Brain microvascular endothelial cell (primary cell): ENCODE results near the gene LRP6.

Experiments used
- DNase-seq: peaks from one replicate; pipeline ENCODE4 v3.0.0-alpha.2; 2020
- H3K27ac ChIP-seq: fragments of 250-450 bp; sonication (Bioruptor Pico); 2 replicates; pipeline ENCODE4 v1.5.1; 2020; ENCODE audit warnings: mild to moderate bottlenecking, moderate library complexity
- H3K27me3 ChIP-seq: fragments of 250-450 bp; sonication (Bioruptor Pico); replicated peaks from 2 replicates; pipeline ENCODE4 v1.5.1; 2020; ENCODE audit warnings: mild to moderate bottlenecking
- H3K36me3 ChIP-seq: fragments of 250-450 bp; sonication (Bioruptor Pico); replicated peaks from 2 replicates; pipeline ENCODE4 v1.5.1; 2020; ENCODE audit warnings: mild to moderate bottlenecking
- H3K4me3 ChIP-seq: 2 replicates; pipeline ENCODE4 v1.5.1; 2011; ENCODE audit warnings: low read depth, mild to moderate bottlenecking, control low read depth, low read length, moderate library complexity
- in situ Hi-C: cut with HindIII; loops from 2 replicates; pipeline ENCODE4 v1.10.0; 2017; ENCODE audit warnings: low sequenced_read_pairs, low pct_ligation_motif_present
- TF ChIP-seq, protein P1 (sequence below): IDR thresholded peaks from 2 replicates; pipeline ENCODE4 v1.5.1; 2011; ENCODE audit warnings: low read depth, mild to moderate bottlenecking, moderate library complexity, low read length, control low read depth, inconsistent platforms; ENCODE audit errors: missing control alignments

LRP6 gene

DNA sequence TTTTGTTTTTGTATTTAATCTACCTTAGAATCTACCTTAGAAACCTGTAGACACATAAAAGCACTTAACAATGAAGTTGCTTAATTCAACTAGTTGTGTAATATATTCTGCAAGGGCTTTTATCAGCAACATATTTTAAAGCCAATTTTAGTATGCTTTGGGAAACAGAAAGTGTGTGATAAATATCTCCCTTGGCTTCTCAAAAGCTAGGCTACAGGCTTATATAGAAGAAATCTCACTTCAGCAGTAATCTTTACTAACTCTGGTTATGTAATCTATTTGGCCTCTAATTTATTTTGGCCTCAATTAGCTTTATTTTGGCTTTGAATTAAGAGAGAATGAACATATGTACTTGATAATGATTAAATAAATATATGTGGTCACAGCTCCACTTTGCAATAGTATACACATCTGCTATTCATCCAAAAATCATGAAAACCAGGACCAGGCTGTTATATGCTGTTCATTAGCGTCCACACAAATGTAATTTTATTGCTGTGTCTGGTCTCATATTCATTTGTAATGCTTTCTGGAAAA is 37.2 kb downstream of the LRP6 start:
- DNase-seq = no peak
- TF ChIP-seq, protein P1, sequence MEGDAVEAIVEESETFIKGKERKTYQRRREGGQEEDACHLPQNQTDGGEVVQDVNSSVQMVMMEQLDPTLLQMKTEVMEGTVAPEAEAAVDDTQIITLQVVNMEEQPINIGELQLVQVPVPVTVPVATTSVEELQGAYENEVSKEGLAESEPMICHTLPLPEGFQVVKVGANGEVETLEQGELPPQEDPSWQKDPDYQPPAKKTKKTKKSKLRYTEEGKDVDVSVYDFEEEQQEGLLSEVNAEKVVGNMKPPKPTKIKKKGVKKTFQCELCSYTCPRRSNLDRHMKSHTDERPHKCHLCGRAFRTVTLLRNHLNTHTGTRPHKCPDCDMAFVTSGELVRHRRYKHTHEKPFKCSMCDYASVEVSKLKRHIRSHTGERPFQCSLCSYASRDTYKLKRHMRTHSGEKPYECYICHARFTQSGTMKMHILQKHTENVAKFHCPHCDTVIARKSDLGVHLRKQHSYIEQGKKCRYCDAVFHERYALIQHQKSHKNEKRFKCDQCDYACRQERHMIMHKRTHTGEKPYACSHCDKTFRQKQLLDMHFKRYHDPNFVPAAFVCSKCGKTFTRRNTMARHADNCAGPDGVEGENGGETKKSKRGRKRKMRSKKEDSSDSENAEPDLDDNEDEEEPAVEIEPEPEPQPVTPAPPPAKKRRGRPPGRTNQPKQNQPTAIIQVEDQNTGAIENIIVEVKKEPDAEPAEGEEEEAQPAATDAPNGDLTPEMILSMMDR = no peak
- in situ Hi-C loops = no loop called here
- H3K4me3 ChIP-seq = no peak overlapping the region
- H3K27me3 ChIP-seq = no peaks in the 10 kb centered on the region
- H3K27ac ChIP-seq = no peak overlapping the region
- H3K36me3 ChIP-seq = no peaks in the 10 kb centered on the region

DNA sequence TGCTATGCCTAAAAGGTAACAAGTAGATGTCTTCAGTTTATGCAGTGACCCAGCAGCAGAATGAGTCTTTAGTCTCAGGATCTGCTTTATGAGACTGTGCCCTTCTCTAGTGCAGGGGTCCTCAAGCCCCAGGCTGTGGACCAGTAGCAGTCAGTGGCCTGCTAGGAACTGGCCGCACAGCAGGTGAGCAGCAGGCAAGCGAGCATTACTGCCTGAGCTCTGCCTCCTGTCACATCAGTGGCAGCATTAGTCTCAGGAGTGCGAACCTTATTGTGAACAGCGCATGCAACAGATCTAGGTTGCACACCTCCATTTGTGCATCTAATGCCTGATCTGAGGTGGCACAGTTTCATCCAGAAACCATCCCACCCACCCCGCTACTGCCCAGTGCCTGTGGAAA is 38.4 kb downstream of the LRP6 start:
- Histone ChIP-seq H3K4me3 (no peak overlapping the region), H3K36me3 (no peaks in the 10 kb centered on the region), H3K27ac (no peak overlapping the region), H3K27me3 (no peaks in the 10 kb centered on the region)
- in situ Hi-C loops = no loop called here
- DNase-seq = no peak
- TF ChIP-seq, protein P1 = no peak

DNA sequence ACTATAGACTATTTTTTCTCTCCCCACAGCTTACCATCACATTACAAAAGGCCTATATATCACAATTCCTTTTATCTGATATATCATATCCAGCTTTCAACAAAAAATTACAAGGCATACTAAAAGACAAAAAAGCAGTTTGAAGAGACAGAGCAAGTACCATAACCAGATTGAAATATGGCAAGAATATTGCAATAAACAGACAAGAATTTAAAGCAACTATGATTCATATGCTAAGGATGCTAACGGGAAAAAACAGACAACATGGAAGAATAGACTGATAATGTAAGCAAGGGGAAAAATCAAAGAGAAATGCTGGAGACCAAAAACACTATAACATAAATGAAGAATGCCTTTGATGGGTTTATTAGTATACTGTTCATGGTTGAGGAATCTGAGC is 40.7 kb downstream of the LRP6 start:
- TF ChIP-seq, protein P1 = no peak
- Histone ChIP-seq H3K36me3 (no peaks in the 10 kb centered on the region), H3K4me3 (no peak overlapping the region), H3K27me3 (no peaks in the 10 kb centered on the region), H3K27ac (no peak overlapping the region)
- in situ Hi-C loops = no loop called here
- DNase-seq = no peak

DNA sequence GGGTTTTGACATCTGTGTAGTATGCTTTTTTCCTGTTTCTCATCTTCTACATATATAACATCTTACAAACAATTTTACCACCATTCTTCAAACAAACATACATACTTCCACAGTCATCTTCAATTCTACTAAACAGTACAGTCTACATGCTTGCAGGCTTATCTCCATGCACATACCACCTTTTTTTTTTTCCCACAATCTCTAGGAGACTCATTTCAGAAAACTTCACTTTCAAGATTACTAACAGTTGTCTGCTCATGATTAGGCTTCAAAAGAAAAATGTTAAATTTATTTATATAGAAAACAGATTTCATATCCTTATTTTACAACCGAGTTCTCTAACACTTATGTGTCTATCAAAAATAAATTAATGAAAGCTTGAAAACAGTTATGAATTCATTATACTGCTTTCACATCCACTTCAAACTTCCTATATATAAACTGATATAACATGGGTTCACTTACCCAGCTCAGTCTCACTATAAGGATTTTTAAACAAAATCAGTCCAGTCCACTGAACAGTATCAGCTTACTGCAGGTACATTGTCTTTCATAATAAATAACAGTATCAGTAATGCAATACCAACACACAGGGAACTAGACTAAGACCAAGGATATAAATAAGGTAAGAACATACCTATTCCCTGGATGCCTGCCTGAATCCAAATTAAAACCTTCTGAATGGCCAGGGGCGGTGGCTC is 42.5 kb downstream of the LRP6 start:
- H3K27ac ChIP-seq = peak overlapping the region; percentile 13
- no peaks in the 10 kb centered on the region for H3K36me3 ChIP-seq
- TF ChIP-seq, protein P1 = no peak
- in situ Hi-C loops = no loop called here
- no peak overlapping the region for H3K4me3 ChIP-seq
- no peak for DNase-seq
- H3K27me3 ChIP-seq = no peaks in the 10 kb centered on the region

DNA sequence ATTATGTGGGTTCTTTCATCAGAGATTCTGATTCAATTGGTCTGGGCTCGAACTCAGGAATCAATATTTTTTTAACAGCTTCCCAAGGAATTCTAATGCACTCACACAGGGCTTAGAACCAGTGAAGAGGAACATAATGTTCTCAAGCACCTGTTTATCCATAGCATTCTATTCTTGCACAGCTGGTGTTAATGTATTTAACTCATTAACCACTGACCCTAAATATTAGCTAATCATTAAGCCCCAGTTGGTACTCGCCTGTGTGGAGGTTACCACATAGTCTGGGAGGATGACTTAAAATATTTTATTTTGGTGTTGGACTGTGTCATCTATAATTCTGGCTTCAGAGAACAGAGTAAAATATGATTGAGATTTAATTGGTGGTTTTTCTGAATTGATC is 45.3 kb downstream of the LRP6 start:
- H3K27ac ChIP-seq = no peak overlapping the region
- TF ChIP-seq, protein P1 = no peak
- H3K27me3 ChIP-seq = no peaks in the 10 kb centered on the region
- H3K36me3 ChIP-seq = no peaks in the 10 kb centered on the region
- no peak overlapping the region for H3K4me3 ChIP-seq
- DNase-seq = no peak
- in situ Hi-C loops = no loop called here

DNA sequence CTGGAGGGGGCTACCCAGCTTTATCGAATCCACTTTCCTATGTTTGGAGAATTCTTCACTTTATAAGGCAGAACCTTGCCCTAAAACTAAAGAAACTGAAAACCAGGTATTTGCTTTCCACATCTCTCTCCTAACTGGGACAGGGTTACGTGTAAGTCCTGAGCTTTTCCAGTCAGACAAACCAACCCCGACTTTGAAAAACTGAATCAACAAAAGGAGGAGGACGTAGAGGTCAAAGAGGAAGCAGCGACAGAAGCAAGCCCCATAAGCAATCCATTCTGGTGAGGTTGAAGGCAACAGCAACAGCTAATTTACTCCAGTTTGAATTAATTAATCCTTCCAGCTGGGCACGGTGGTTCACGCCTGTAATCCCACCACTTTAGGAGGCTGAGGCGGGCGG is 47.2 kb downstream of the LRP6 start:
- in situ Hi-C loops = no loop called here
- H3K27ac ChIP-seq = no peak overlapping the region
- H3K36me3 ChIP-seq = no peaks in the 10 kb centered on the region
- H3K27me3 ChIP-seq = no peaks in the 10 kb centered on the region
- TF ChIP-seq, protein P1 = no peak
- DNase-seq = no peak
- no peak overlapping the region for H3K4me3 ChIP-seq
